Measurements from ENCODE around the gene LTA4H. TPM values are rescaled to one million over a fixed set of nuclear protein-coding genes. Genes with fewer than 3 reads are reported as not detected.
"Not testable (repeated sequence)": the region's sequence is repeated elsewhere in the genome, so short reads cannot be mapped to it uniquely, and the experiment has no call there.

LTA4H gene
- total RNA-seq, 1 donor from 2014 or later: 64.5 TPM

DNA sequence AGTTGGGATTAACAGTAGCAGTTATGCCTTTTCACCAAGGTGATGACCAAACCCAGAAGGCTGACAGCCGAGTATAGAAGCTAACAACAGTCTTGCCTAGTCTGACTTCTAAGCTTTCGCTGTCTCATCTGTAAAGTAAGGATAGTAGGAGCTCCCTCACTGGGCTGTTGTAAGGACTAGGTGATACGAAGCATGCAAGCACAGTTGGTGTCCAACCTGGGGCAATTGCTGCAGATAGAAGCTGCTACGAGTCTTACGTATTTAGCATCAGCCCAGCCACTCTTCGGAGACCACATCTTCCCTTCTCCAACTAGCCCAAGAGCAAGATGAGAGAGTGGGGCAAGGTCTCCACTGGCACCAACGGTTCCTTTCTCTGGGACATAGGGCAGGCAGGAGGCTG is 45.3 kb downstream of the LTA4H start:
- no peak for DNase-seq

DNA sequence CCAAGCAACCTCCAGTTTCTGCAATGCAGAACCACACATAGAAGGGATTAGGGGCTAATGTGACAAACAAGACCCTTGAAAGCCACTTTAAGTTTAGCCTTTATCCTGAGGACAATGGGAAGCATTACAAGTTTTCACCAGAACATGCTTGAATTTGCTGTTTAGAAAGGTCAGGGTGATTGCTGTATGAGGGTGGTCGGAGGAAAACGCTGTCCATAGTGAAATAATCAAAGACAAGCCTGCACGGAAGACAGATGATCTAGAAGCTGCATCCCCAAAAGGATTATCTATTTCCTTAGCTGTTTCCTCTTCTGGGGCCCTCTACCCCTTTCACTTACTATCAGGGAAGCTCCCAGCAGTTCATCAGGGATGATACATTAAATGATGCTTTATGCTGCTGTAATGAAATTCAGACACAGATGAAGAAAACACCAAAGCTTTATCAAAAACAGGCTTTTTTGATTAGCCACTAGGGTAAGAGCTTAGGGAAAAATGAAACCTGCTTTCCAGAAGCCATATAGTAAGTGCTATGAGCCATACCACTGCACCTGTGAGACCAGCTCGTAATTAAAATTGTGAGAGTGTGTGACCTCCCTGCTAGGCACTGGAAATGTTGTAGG is 45.8 kb downstream of the LTA4H start:
- DNase-seq: no peak

DNA sequence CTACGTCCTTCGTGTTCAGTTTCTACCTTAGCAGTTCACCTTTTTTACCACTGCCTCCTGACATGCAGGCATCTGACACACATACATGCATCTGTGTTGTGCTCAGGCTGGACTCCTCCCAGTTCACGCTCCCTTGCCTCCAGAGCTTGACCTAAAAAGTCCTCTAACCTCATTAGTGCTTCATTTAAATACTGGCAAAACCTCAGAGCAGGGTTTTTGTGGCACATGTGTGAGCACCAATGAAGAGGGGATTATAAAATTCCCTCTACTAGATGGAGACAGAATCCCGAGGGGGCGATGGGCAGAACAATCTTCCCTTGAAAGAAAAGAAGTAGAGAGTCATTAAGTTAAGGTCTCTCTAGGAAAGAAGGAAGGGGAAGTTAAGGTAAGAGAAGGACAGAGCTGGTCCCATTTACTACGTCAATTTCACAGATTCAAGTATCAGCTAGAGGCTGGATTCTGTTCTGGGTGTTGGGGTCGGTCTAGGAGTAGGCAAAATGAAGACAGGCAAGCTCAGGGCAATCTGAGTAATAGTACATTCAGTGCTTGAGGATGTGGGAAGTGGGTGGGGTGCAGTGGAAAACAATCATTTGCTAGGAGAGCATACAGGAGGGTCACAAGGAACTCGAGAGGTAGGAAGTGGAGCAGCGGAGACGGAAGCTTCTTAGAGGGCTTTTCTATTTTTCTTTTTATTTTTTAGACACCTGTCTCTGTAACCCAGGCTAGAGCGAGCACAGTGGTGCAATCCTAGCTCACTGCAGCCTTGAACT is 46.7 kb downstream of the LTA4H start:
- DNase-seq: no peak

DNA sequence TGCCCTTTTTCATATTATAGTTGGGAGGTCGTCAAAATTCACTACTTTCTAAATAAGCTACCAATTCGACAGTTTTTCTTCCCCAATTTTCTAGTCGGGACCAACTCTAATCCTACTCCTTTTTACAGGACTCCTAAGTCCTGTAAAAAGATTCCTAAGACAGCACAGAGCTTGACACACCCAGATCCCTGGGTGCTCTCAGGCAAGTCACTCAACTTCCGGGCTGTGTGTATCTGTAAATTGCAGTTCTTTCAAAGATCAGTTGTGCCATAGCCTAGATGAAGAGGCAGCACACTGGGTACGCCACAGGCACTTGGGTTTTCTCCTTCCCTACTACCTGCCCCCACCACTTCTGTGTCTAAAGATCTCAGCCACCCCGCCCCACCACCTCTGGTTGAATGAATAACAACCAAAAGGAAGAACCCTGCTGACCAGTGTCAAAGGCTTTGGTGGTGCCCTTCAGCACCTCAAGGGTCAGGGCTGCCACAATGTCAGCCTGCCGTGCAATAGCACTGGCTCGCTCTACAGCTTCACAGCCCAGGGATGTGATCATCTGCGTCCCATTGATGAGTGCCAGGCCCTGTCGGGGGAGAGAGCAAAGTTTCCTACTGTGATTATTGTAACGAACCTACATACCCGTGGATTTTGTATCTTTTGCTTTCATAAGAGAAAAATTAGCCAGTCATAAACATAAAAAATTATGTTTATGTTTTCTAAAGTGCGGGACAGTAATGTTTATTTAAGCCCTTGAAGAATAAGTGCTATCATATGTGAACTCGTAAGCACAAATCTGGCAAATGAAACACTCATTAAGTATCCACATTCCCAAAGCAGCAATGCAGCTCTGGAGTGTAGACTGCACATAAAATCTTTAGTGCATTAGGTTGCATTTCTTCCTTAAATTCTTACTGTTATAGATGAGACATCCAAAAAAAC is 48.5 kb downstream of the LTA4H start:
- no peak for DNase-seq

DNA sequence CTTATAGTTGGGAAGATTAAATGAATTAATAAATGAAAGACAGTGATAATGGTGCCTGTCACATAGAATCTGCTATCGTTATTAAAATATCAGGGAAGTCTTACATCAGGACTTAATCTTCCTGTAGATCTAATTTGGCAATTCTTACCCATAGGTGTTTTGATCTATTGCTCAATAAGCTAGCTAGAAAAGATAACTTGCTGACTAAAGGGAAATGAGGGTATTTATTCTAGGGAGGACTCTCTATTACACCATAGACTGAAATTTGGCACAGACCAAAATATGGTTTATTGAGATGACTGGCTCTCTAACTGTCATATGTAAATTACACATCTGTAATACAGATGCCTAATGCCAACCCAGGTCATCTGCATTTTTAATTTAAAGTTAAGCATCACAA is 50.7 kb downstream of the LTA4H start:
- DNase-seq: no peak

DNA sequence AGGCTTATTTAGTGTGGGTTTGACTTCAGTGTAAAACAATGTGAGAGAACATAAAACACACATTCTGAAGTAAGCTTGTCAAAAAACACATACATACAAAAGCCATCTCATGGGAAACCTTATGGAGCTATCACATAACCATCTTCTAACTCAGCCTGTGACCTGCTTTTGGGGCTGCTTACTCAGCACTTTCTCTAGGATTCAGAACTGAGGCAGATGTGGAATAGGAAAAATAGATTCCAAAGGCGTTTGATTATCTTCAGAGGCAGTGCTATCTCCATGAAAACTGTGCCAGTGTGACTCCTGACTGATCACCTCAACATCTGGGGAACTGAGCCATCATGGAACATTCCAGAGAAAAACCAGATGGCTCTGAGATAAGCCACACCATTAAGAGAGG is 52.8 kb downstream of the LTA4H start:
- DNase-seq: no peak

DNA sequence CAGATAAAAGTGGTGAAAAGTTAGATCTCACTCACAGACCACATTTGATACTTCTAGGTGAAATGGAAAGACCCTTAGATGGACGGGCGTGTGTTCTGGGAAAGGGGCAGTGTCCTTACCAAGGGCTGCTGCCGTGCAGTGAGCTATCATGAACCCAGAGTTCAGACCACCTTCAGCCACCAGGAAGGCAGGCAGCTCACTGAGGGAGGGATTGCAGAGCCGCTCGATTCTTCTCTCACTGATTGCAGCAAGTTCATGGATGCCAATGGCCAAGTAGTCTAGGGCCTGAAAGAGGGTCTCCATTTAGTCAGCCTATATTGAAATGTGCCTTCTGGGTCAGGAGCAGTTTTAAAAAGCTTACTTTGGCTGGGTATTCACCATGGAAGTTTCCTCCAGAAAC is 55.0 kb downstream of the LTA4H start:
- DNase-seq: no peak

DNA sequence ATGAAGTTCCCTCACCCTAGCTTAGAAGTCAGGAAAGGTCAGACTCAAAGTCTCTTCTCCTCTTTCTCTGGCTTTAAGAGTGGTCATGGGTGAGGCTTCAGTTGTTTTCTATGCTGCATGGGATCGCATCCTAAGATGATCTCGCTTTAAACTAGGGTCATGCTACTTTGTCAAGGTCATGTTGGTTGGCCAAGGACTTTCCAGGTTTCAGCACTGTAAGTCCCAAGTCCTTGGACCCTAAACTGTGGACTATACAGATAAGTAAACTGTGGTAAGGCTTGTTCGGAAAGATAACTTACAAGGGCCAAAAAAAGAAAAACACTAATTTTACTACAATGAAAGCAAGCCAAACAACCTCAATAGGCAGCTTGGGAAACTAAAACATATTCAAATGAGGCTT is 56.6 kb downstream of the LTA4H start:
- no peak for DNase-seq

DNA sequence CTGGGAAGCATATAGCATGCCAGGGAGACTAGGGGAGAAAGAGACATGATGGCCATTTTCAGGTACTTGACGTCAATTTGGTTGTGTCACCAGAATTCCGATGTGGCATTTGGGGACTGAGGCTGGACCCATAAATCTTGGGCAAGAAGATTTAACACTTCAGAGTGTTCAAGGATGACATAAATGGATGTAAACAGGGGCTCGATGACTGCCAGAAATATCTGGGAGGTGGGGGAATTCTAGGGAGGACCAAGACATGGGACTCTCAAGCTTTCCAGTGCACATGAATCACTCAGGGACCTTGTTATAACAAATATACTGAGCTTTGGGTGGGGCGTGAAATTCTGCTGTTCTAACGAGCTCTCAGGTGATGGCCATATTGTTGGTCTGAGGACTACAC is 57.0 kb downstream of the LTA4H start:
- no peak for DNase-seq

DNA sequence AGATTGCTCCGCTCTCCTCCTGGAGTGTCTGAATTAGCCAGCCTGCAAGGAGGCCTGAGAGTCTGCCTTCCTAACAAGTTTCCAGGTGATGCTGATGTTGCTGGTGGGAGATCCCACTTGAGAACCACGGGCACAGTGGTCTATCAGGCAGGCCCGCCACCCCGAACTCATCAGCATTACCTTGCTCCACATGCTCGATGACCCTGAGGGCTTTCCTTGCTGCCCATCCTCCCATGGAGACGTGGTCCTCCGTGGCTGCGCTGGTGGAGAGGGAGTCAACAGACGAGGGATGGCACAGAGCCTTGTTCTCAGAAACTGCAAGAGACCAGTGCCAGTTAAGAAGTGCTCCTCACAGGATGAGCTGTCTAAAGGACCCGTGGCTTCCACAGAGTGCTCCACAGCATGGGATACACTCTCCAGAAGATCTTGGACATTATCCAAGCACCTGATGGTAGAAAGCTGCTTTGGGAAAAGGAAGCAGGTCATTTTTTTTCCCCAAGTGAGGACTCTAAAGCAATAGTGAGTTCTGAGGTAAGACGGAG is 57.6 kb downstream of the LTA4H start:
- no peak for DNase-seq

DNA sequence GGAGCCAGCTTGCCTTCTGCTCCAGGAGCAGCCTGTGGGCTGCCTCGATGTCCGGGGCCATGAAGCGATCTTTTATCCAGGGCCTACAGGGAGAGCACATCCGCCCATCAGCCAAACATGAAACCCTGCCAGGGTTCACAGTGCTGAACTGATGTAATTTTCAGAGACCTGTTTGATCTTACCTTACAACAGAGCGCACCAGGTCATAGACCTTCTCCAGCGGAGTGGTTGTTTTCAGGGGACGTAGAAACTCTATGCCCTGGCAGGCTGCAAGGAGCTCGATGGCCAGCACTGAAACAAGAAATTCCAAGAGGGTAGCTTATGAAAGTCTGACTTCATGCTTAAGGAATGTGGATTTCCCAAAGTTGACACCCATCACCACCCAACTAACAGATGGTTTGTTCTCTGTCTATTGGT is 59.0 kb downstream of the LTA4H start:
- DNase-seq: no peak

DNA sequence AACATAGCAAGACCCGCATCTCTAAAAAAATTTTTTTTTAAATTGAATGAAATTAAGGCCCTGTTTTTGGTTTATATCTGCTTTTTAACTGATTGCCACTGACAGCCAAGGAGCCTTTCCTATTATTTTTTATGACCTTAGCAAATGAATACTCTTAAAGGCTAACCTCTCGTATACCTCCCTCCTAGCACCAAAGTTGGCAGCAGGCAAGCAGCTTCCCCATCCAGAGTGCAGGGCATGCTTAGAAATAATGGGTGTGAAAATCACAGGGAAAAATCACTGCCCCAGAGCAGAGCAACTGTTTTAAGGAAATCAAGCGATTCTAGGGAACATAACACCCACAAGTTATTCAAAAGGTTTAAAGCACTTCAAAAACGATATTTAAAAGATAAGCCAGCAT is 59.9 kb downstream of the LTA4H start:
- no peak for DNase-seq

DNA sequence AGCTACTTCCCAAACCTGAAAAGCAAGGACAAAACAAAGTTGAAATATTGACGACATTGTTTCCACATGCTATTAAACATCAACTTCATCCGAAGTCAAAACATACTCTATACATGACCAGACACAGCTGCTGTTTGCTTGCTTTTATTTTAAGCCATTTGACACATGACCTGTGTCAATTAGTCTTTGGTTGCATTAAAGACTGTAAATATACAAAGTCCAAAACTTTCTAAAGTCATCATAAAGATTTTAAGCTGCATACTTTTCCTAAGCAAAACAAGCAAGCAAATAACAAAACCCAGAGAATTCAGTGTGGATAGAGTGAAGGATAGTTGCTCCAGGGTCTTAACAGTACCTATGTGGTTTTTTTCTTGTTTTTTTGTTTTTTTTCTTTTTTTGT is 61.0 kb downstream of the LTA4H start:
- DNase-seq: peak; percentile 12

DNA sequence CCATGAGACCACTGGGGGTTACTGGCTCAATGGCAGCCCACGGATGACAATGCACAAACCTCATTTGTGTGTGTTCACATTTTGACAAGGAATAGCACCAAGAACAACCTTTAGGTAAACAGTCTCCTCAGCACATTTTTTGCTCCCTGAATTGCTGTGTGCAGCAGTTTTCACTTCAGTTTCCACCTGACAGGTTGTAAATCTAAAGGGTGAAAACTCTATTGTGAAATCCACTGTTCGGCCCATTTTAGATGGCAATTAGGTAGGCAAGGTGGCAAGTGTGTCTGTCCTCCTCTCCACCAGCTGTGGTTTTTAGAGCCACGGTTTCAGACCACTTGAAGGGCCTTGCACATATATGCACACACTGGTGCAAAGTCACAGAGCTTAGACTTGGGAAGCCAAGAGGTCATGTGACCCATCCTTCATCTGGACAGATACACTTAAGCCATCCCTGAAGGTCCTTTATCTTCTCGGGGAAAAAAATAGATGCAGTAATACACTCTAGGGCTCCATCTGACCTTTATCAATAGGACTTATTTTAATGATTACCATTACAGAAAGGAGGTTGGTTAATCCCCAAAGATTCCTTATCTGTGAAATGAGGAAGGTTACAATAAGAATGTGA is 62.4 kb downstream of the LTA4H start:
- no peak for DNase-seq

DNA sequence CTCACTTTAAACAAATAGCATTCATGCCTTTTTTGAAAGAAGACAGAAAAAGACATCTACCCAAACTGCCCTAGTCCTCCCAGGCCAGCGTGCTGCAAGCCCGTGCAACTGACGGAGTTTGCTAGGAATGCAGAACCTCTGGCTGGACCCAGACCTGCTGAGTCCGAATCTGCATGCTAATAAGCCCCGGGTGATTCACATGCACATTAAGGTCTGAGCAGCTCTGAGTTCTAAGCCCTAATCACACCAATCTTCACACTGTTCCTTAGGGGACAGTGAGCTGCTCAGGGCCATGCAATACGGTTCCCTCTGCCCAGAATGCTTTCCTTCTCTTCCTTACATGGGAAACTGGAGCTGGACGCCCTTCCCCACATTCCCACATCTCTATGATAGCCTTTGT is 64.5 kb downstream of the LTA4H start:
- no peak for DNase-seq

DNA sequence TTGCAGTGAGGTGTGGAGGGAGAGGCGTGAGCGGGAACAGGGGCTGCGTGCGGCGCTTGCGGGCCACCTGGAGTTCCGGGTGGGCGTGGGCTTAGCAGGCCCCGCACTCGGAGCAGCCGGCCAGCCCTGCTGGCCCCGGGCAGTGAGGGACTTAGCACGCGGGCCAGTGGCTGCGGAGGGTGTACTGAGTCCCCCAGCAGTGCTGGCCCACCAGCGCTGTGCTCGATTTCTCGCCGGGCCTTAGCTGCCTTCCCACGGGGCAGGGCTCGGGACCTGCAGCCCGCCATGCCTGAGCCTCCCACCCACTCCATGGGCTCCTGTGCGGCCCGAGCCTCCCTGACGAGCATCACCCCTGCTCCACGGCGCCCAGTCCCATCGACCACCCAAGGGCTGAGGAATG is 66.3 kb downstream of the LTA4H start:
- not testable (repeated sequence) for DNase-seq

DNA sequence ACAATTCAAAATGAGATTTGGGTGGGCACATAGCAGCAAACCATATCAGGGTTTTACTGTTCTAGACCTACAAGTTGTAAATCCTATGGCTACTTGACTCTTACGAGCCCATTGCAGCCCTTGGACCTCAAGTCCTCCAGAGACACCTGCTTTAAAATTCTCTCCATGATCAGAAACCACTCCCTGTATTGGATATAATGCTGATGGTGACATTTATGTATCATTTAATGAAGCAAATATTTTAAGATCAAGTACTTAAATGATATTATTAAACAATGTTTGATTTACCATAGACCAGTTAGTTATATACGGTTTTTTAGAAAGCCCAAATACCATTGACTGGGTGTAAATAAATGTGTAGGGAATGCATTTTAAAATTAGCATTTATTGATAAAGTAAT is 68.1 kb downstream of the LTA4H start:
- DNase-seq: no peak

DNA sequence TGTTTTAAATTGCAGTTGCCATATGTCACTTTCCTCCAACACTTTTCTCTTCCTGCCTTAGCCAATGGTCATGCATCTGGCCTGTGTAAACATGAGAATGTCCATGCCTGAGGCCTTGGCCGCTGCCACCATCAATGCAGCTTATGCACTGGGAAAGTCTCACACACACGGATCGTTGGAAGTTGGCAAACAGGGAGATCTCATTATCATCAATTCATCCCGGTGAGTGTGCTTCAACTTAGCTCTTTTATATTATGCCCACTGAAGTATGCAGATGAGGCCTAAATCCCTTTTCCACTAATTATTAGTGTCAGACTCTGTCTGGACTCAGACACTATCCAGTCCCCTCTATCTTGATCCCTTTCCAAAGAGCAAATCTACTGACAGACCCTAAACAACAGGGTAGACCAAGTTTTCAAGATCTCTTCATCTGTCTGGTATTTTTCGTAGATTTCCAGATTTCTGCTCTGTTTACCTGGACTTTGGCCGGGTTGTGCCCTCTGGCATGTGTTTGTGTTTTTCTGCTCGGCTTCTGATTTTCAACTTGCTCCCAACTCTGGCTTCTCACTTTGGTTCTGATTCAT is 69.0 kb downstream of the LTA4H start:
- DNase-seq: peak; percentile 8

DNA sequence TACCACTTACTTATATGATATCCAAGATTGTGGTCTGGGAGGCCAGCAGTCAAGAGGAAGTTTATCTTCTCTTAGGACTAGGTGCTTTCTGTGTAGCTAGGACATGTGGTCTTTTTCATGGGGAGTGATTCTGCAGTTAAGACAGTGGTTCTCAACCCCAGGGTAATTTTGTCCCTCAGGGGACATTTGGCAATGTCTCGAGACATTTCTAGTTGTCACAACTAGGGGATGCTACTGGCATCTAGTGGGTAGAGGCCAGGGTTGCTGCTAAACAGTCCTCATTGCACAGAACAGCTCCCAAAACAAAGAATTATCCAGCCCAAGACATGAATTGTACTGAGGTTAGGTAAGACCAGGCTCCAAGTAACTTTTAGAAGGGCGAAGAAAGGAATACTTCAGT is 72.3 kb downstream of the LTA4H start:
- no peak for DNase-seq

DNA sequence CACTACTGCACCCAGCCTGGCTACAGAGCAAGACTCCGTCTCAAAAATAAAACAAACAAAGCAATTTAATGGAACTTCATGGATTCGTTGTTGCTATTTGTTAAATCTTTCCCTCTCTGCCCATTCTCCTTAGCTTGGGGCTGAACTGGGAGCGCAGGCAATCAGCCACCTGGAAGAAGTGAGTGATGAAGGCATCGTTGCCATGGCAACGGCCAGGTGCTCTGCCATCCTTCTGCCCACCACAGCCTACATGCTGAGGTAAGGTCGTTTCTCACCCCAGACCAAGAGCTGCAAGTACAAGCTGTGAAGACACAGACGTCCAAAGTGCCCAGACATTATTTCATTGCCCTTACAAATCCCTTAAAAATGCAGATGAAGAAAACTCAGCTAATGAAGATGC is 73.2 kb downstream of the LTA4H start:
- no peak for DNase-seq

DNA sequence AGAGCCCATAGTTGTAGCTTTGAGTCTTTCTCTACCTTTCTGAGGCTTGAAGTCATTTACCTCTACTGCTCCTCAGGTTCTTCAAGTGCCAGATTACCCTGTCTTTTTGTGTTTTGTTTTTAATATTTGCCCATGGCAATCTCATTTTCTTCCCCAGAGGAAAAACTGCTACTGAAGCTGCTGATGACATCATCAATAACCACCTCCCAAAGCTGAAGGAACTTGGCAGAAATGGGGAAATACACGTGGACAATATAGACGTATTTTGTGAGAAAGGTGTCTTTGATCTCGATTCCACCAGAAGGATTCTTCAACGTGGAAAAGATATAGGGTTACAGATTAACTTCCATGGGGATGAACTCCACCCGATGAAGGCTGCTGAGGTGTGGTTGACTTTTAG is 75.1 kb downstream of the LTA4H start:
- DNase-seq: no peak

DNA sequence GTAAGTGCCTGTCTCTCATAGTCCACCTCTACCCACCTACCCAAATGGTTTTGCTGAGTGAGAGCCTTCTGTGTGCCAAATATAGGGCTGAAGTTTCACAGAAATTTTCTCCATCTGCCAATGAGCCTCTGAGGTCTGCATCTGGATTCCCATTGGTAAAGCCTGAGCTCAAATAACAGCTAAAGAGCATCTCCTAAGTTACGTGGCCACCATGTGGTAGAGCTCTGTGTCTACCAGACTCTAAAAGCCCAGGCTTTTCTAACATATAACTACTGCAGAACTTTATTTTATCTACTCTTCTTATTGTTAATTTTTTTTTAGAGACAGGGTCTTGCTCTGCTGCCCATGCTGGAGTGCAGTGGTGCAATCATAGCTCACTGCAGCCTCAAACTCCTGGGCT is 76.3 kb downstream of the LTA4H start:
- DNase-seq: peak; percentile 12
